ENCODE results near the gene CHST1. TPM values are rescaled to one million over a fixed set of nuclear protein-coding genes. Genes with fewer than 3 reads are reported as not detected.

CHST1 gene
- total RNA-seq, 1 donor from 2014 or later = 2.6 TPM

DNA sequence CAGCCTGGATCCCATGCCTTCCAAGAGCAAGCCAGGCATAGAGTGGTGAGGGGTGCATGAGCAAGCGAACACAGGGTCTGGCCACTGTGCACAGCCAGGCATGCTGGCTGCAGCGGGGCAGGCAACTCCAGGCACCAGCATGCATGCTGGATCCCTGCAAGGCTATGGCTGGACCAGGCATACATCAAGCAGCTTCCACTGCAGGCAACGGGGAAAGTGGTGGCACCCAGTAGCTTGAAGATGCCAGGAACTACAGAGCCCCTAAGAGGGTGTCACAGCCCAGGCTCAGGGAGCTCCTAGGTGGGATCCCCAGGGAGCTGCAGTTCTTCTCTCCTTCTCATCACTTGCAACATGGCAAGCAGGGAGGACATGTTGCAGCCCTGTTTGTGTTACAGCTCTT is 45.2 kb downstream of the CHST1 start:
- Histone ChIP-seq H3K9me3 (ENCODE audit: insufficient read depth, low read depth, low read length) (peaks cover 3% of the 10 kb centered on the region), H3K27me3 (ENCODE audit: insufficient read depth, low read length) (no peaks in the 10 kb centered on the region), H3K4me1 (ENCODE audit: insufficient read depth, low read length) (no peaks in the 10 kb centered on the region), H3K4me3 (ENCODE audit: insufficient read depth, low read depth, low read length) (no peak overlapping the region), H4K20me1 (ENCODE audit: insufficient read depth, low read length) (no peaks in the 10 kb centered on the region), H3K27ac (ENCODE audit: low read depth, low read length) (no peak overlapping the region), H3K36me3 (ENCODE audit: insufficient read depth, low read length) (no peaks in the 10 kb centered on the region), H3K9ac (ENCODE audit: low read length) (no peak overlapping the region), H3K79me2 (ENCODE audit: insufficient read depth, low read length) (no peaks in the 10 kb centered on the region), H2AFZ (ENCODE audit: low read depth, low read length) (no peak overlapping the region), H3K4me2 (ENCODE audit: low read length) (no peak overlapping the region)
- H3K36me3 Mint-ChIP-seq (ENCODE audit: low read depth, unreplicated experiment) = no peaks in the 10 kb centered on the region
- no peaks in the 10 kb centered on the region for H3K4me1 Mint-ChIP-seq (ENCODE audit: low read depth, unreplicated experiment)
- peaks cover 56% of the 10 kb centered on the region for H3K27me3 Mint-ChIP-seq (ENCODE audit: low read depth, unreplicated experiment)
- no peak for FAIRE-seq
- peaks cover 4% of the 10 kb centered on the region for H3K9me3 Mint-ChIP-seq (ENCODE audit: unreplicated experiment)
- TF ChIP-seq, protein P1, sequence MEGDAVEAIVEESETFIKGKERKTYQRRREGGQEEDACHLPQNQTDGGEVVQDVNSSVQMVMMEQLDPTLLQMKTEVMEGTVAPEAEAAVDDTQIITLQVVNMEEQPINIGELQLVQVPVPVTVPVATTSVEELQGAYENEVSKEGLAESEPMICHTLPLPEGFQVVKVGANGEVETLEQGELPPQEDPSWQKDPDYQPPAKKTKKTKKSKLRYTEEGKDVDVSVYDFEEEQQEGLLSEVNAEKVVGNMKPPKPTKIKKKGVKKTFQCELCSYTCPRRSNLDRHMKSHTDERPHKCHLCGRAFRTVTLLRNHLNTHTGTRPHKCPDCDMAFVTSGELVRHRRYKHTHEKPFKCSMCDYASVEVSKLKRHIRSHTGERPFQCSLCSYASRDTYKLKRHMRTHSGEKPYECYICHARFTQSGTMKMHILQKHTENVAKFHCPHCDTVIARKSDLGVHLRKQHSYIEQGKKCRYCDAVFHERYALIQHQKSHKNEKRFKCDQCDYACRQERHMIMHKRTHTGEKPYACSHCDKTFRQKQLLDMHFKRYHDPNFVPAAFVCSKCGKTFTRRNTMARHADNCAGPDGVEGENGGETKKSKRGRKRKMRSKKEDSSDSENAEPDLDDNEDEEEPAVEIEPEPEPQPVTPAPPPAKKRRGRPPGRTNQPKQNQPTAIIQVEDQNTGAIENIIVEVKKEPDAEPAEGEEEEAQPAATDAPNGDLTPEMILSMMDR (IDR thresholded peaks at IDR 0.05; ENCODE audit: insufficient read depth, low read depth, low read length) = no peak
- TF ChIP-seq EZH2 (IDR thresholded peaks at IDR 0.05; ENCODE audit: insufficient read depth, low read length) = no peak
- no peak overlapping the region for H3K4me3 Mint-ChIP-seq (ENCODE audit: unreplicated experiment)
- H3K27ac Mint-ChIP-seq (ENCODE audit: unreplicated experiment) = no peak overlapping the region
- DNase-seq (ENCODE audit: low read depth) = no peak

DNA sequence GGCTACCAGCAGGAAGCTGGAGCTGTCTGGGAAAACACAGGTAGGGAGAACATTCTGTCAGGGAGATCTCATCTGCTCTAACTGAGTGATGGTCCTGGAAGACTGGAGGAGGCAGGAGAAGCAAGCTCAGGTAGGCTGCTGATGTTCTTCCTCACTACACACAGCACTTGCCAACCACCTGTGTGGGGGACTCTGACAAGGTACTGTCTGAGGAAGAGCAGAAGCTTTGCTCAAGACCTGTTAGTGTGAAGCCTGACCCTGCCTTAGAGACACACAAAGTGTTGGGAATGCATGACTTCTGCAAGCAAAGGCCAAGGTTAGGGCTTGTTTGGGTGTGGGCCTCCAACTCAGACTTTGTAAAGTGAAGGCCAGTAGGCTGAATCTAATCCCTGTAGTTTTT is 46.5 kb downstream of the CHST1 start:
- Mint-ChIP-seq H3K4me1 (ENCODE audit: low read depth, unreplicated experiment) (no peaks in the 10 kb centered on the region), H3K27me3 (ENCODE audit: low read depth, unreplicated experiment) (peaks cover 51% of the 10 kb centered on the region), H3K9me3 (ENCODE audit: unreplicated experiment) (peaks cover 4% of the 10 kb centered on the region), H3K36me3 (ENCODE audit: low read depth, unreplicated experiment) (no peaks in the 10 kb centered on the region), H3K4me3 (ENCODE audit: unreplicated experiment) (no peak overlapping the region), H3K27ac (ENCODE audit: unreplicated experiment) (no peak overlapping the region)
- no peaks in the 10 kb centered on the region for H4K20me1 ChIP-seq (ENCODE audit: insufficient read depth, low read length)
- H3K4me2 ChIP-seq (ENCODE audit: low read length) = no peak overlapping the region
- FAIRE-seq (no peak), DNase-seq (ENCODE audit: low read depth) (no peak)
- no peaks in the 10 kb centered on the region for H3K27me3 ChIP-seq (ENCODE audit: insufficient read depth, low read length)
- H3K9me3 ChIP-seq (ENCODE audit: insufficient read depth, low read depth, low read length) = peaks cover 3% of the 10 kb centered on the region
- TF ChIP-seq EZH2 (IDR thresholded peaks at IDR 0.05; ENCODE audit: insufficient read depth, low read length) = no peak
- TF ChIP-seq, protein P1 (IDR thresholded peaks at IDR 0.05; ENCODE audit: insufficient read depth, low read depth, low read length) = no peak
- no peaks in the 10 kb centered on the region for H3K79me2 ChIP-seq (ENCODE audit: insufficient read depth, low read length)
- H3K4me1 ChIP-seq (ENCODE audit: insufficient read depth, low read length) = no peaks in the 10 kb centered on the region
- no peak overlapping the region for H3K27ac ChIP-seq (ENCODE audit: low read depth, low read length)
- no peak overlapping the region for H3K9ac ChIP-seq (ENCODE audit: low read length)
- H3K36me3 ChIP-seq (ENCODE audit: insufficient read depth, low read length) = no peaks in the 10 kb centered on the region
- no peak overlapping the region for H3K4me3 ChIP-seq (ENCODE audit: insufficient read depth, low read depth, low read length)
- H2AFZ ChIP-seq (ENCODE audit: low read depth, low read length) = no peak overlapping the region

DNA sequence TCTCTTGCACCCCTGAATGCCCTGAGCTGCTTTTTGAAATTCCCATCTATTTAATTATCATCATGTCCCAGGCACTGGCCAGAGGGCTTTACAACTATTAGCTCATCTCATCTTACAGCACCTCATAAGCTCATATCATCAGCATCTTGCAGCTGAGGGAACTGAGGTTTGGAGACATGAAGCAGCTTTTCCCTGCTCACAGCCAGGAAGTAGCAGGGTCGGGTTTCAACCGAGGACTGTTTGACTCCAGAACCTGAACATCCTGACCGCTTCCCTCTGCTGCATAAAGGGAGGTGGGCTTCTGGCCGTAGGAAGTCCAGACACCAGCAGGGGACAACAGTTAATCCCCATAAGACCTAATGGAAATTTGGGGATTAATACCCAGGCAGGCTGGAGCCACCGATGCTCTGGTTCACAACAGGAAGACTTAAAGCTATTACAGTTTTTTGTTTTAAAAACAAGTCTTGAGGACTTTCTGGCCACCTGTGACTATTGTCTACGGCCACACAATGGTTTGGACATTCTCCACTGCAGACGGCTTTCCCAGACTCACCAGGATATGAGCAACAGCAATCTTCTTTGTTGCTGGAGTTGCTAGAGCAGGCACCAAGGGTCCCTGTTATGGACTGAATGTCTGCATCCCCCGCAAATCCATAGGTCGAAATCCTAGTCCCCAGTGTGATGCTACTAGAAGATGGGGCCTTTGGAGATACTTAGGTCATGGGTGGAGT is 47.4 kb downstream of the CHST1 start:
- DNase-seq (ENCODE audit: low read depth) (no peak), FAIRE-seq (no peak)
- peaks cover 47% of the 10 kb centered on the region for H3K27me3 Mint-ChIP-seq (ENCODE audit: low read depth, unreplicated experiment)
- no peak overlapping the region for H2AFZ ChIP-seq (ENCODE audit: low read depth, low read length)
- no peaks in the 10 kb centered on the region for H3K36me3 ChIP-seq (ENCODE audit: insufficient read depth, low read length)
- no peak overlapping the region for H3K27ac ChIP-seq (ENCODE audit: low read depth, low read length)
- H3K9me3 ChIP-seq (ENCODE audit: insufficient read depth, low read depth, low read length) = peaks cover 3% of the 10 kb centered on the region
- H3K4me3 Mint-ChIP-seq (ENCODE audit: unreplicated experiment) = no peak overlapping the region
- no peaks in the 10 kb centered on the region for H3K4me1 ChIP-seq (ENCODE audit: insufficient read depth, low read length)
- H3K36me3 Mint-ChIP-seq (ENCODE audit: low read depth, unreplicated experiment) = no peaks in the 10 kb centered on the region
- no peak overlapping the region for H3K4me3 ChIP-seq (ENCODE audit: insufficient read depth, low read depth, low read length)
- no peak overlapping the region for H3K9ac ChIP-seq (ENCODE audit: low read length)
- no peaks in the 10 kb centered on the region for H4K20me1 ChIP-seq (ENCODE audit: insufficient read depth, low read length)
- H3K4me1 Mint-ChIP-seq (ENCODE audit: low read depth, unreplicated experiment) = no peaks in the 10 kb centered on the region
- no peak overlapping the region for H3K27ac Mint-ChIP-seq (ENCODE audit: unreplicated experiment)
- H3K27me3 ChIP-seq (ENCODE audit: insufficient read depth, low read length) = no peaks in the 10 kb centered on the region
- no peak overlapping the region for H3K4me2 ChIP-seq (ENCODE audit: low read length)
- H3K79me2 ChIP-seq (ENCODE audit: insufficient read depth, low read length) = no peaks in the 10 kb centered on the region
- H3K9me3 Mint-ChIP-seq (ENCODE audit: unreplicated experiment) = peaks cover 4% of the 10 kb centered on the region
- no peak for TF ChIP-seq EZH2 (IDR thresholded peaks at IDR 0.05; ENCODE audit: insufficient read depth, low read length)

All from astrocyte (in vitro differentiated cells and primary cell).